K562 (cell line): Measurements from ENCODE around the gene CLCN4. TPM values are rescaled to one million over a fixed set of nuclear protein-coding genes. Genes with fewer than 3 reads are reported as not detected.

ENCODE experiments used
- ATAC-seq: fragments of 200-7000 bp; cut with Tn5 transposase; 3 replicates; pipeline ENCODE4 v1.9.1; 2020; ENCODE audit warnings: moderate library complexity
- BruUV-seq: library from RNA; stranded (reverse); fragments of 400-500 nt; replicated peaks from 2 replicates; lab custom pipeline; 2021; lab: Mats Ljungman, UMichigan
- CTCF ChIA-PET: fragments of 300-600 bp; formaldehyde crosslinking; extraction: SDS; loops from one replicate; lab custom pipeline; 2021; ENCODE audit warnings: low intra/inter-chr PET ratio; lab: Yijun Ruan, JAX
- POLR2A ChIA-PET: fragments of 300-600, 350-650 bp; sonication (Branson Sonifier 250); formaldehyde crosslinking; extraction: SDS; loops from one replicate; lab custom pipeline; 2021; ENCODE audit warnings: antibody characterized with exemption, inconsistent platforms; lab: Yijun Ruan, JAX
- DNase-seq, 4 experiments: peaks; one replicate each; pipeline versions ENCODE4 v3.0.0 to v3.0.0-alpha.2; 2011 to 2018; ENCODE audit warnings: low spot score in 3 of 4, mixed read lengths in 3 of 4; ENCODE audit errors: extremely low read depth in 1 of 4
- FAIRE-seq: peaks from 2 replicates; lab custom pipeline; 2011; peaks lifted over from hg19 to GRCh38; lab: Jason Lieb, UNC
- H2AFZ ChIP-seq: 2 replicates; pipeline ENCODE4 v1.6.0; 2011; ENCODE audit warnings: low read depth, low read length, control low read depth, inconsistent platforms
- H3K27ac ChIP-seq: fragments of 200-600 bp; 3 replicates; pipeline ENCODE4 v1.8.0; 2011; ENCODE audit warnings: low read depth, mild to moderate bottlenecking, control low read depth, inconsistent platforms, low read length, moderate library complexity, mixed read lengths; ENCODE audit errors: extremely low read depth
- H3K27me3 ChIP-seq, 2 experiments: fragments of 300-600 bp in 1 of 2; 2 replicates in 1 of 2; 3 replicates in 1 of 2; pipeline versions ENCODE4 v1.6.0 to v1.8.0; 2011; ENCODE audit warnings: inconsistent platforms in 2 of 2, low read length in 2 of 2, mild to moderate bottlenecking in 1 of 2, mixed read lengths in 1 of 2, moderate library complexity in 1 of 2; ENCODE audit not compliant: control insufficient read depth in 2 of 2, insufficient read depth in 2 of 2
- H3K36me3 ChIP-seq: fragments of 300-600 bp; 3 replicates; pipeline ENCODE4 v1.8.0; 2011; ENCODE audit warnings: mild to moderate bottlenecking, low read length, inconsistent platforms; ENCODE audit not compliant: control insufficient read depth, insufficient read depth
- H3K4me1 ChIP-seq, 2 experiments: fragments of 200-600 bp in 1 of 2; replicated peaks in 1 of 2; 2 replicates in 1 of 2; 3 replicates in 1 of 2; pipeline versions ENCODE4 v1.5.1 to v1.8.0; 2011; ENCODE audit warnings: inconsistent platforms in 2 of 2, low read length in 2 of 2, mild to moderate bottlenecking in 1 of 2, mixed read lengths in 1 of 2, moderate library complexity in 1 of 2; ENCODE audit not compliant: control insufficient read depth in 2 of 2, insufficient read depth in 2 of 2
- H3K4me2 ChIP-seq: 2 replicates; pipeline ENCODE4 v1.6.1; 2011; ENCODE audit warnings: low read length, control low read depth, inconsistent platforms, mixed read lengths; ENCODE audit not compliant: insufficient read depth
- H3K4me3 ChIP-seq: fragments of 200-600 bp; sonication (generic), shearing (Covaris generic); 2 replicates; pipeline ENCODE4 v1.5.1; 2016; ENCODE audit warnings: control low read depth, inconsistent platforms
- H3K79me2 ChIP-seq: fragments of 200-600 bp; 3 replicates; pipeline ENCODE4 v1.8.0; 2011; ENCODE audit warnings: low read length, inconsistent platforms; ENCODE audit not compliant: control insufficient read depth, insufficient read depth
- H3K9ac ChIP-seq, 2 experiments: 2 replicates each; pipeline versions ENCODE4 v1.6.0 to v1.6.1; 2011; ENCODE audit warnings: low read depth in 2 of 2, low read length in 2 of 2, control low read depth in 1 of 2, inconsistent platforms in 1 of 2, mild to moderate bottlenecking in 1 of 2, mixed read lengths in 1 of 2; ENCODE audit not compliant: insufficient read depth in 1 of 2
- H3K9me1 ChIP-seq: one replicate; pipeline ENCODE4 v1.6.0; 2011; ENCODE audit warnings: inconsistent platforms, mild to moderate bottlenecking, low read length, moderate library complexity; ENCODE audit not compliant: control insufficient read depth, insufficient read depth
- H3K9me3 ChIP-seq: replicated peaks from 2 replicates; pipeline ENCODE4 v1.5.1; 2011; ENCODE audit warnings: low read depth, low read length, inconsistent platforms; ENCODE audit not compliant: control insufficient read depth, insufficient read depth
- H4K20me1 ChIP-seq: replicated peaks from 2 replicates; pipeline ENCODE4 v1.6.1; 2011; ENCODE audit warnings: low read length, inconsistent platforms, mixed read lengths; ENCODE audit not compliant: control insufficient read depth, insufficient read depth
- BRF1 ChIP-seq: IDR thresholded peaks from 3 replicates; pipeline ENCODE4 v1.6.1; 2011; ENCODE audit warnings: borderline replicate concordance, mild to moderate bottlenecking; ENCODE audit not compliant: insufficient read length; ENCODE audit errors: extremely low read depth
- CHD1 ChIP-seq: fragments of 200-600 bp; sonication (generic); IDR thresholded peaks from one replicate; pipeline ENCODE4 v1.6.1; 2012; ENCODE audit warnings: mild to moderate bottlenecking, moderate library complexity, low read length, inconsistent platforms
- ETV6 ChIP-seq, 3 experiments: fragments of 150-350 bp in 1 of 3; sonication (generic) in 1 of 3; formaldehyde crosslinking in 1 of 3; IDR thresholded peaks; 2 replicates each; pipeline versions ENCODE4 v1.6.1 to v1.8.0; 2014 to 2022; ENCODE audit warnings: borderline replicate concordance in 2 of 3, low read depth in 2 of 3, antibody characterized with exemption in 1 of 3, low read length in 1 of 3, mild to moderate bottlenecking in 1 of 3, missing genetic modification reagents in 1 of 3
- FOXJ3 ChIP-seq: sonication (generic); formaldehyde crosslinking; IDR thresholded peaks from 2 replicates; pipeline ENCODE4 v1.4.0; 2020; ENCODE audit warnings: mild to moderate bottlenecking, missing genetic modification reagents
- KLF10 ChIP-seq: fragments of 250-450 bp; sonication (Bioruptor Pico); IDR thresholded peaks from 2 replicates; pipeline ENCODE4 v1.6.1; 2021; ENCODE audit warnings: matching md5 sums
- POLR2AphosphoS5 ChIP-seq: IDR thresholded peaks from 2 replicates; pipeline ENCODE4 v1.6.1; 2011; ENCODE audit warnings: mild to moderate bottlenecking, low read depth, low read length, moderate library complexity; ENCODE audit not compliant: control insufficient read depth, insufficient read depth
- RB1 ChIP-seq: fragments of 450-650 bp; IDR thresholded peaks from 2 replicates; pipeline ENCODE4 v1.6.1; 2017; ENCODE audit warnings: low read depth, mild to moderate bottlenecking
- SETDB1 ChIP-seq: IDR thresholded peaks from one replicate; pipeline ENCODE4 v1.6.1; 2012; ENCODE audit warnings: low read length, control low read depth, inconsistent platforms
- SNIP1 ChIP-seq: fragments of 450-650 bp; IDR thresholded peaks from 2 replicates; pipeline ENCODE4 v1.7.1; 2017; ENCODE audit warnings: low read depth, mild to moderate bottlenecking
- SREBF2 ChIP-seq: sonication (generic); formaldehyde crosslinking; IDR thresholded peaks from 2 replicates; pipeline ENCODE4 v1.4.0; 2020; ENCODE audit warnings: mild to moderate bottlenecking, missing genetic modification reagents
- ZFX ChIP-seq: sonication (generic); formaldehyde crosslinking; IDR thresholded peaks from 2 replicates; pipeline ENCODE4 v1.8.0; 2022; ENCODE audit warnings: mild to moderate bottlenecking, missing genetic modification reagents, moderate library complexity
- ZMIZ1 ChIP-seq, 2 experiments: fragments of 150-350 bp in 1 of 2; IDR thresholded peaks; 2 replicates each; pipeline ENCODE4 v1.6.1; 2012 to 2016; ENCODE audit warnings: low read depth in 2 of 2, low read length in 2 of 2, mild to moderate bottlenecking in 1 of 2, moderate library complexity in 1 of 2
- ZNF41 ChIP-seq: fragments of 250-450 bp; sonication (Bioruptor Pico); conservative IDR thresholded peaks from 2 replicates; pipeline ENCODE4 v1.4.0; 2020; ENCODE audit warnings: mild to moderate bottlenecking
- ZNF431 ChIP-seq: sonication (generic); formaldehyde crosslinking; IDR thresholded peaks from 2 replicates; pipeline ENCODE4 v1.8.0; 2022; ENCODE audit warnings: mild to moderate bottlenecking, missing genetic modification reagents
- ZNF780A ChIP-seq: fragments of 250-450 bp; sonication (Bioruptor Pico); IDR thresholded peaks from 2 replicates; pipeline ENCODE4 v1.5.0; 2021; ENCODE audit warnings: mild to moderate bottlenecking
- WGBS: fragments of 100-300 bp; shearing (Covaris generic); methylation state at CpG from one replicate; pipeline ENCODE4 v1.1.6; 2016; ENCODE audit warnings: low coverage, mixed read lengths; ENCODE audit not compliant: insufficient coverage; ENCODE audit errors: missing lambda C conversion rate; 5-methylcytosine and 5-hydroxymethylcytosine counted together
- in situ Hi-C: fragments of 300-500 bp; cut with MboI; formaldehyde crosslinking; loops from 4 replicates; pipeline ENCODE4 v1.15.0; 2018; ENCODE audit warnings: inconsistent platforms, mixed read lengths
- intact Hi-C: fragments of 100-400 bp; cut with micrococcal nuclease; formaldehyde crosslinking; loops from 2 replicates; pipeline ENCODE4 v1.14.2; 2022
- polyA plus RNA-seq, 8 experiments: library from polyadenylated mRNA; depleted of rRNA in 4 of 8; stranded (reverse) in 5 of 8; unstranded in 3 of 8; fragments of >200 nt; fragmentation: Nextera tagmentation in 2 of 8; fragmentation: Illumina TruSeq in 1 of 8; extraction: Ambion mirVana in 2 of 8; extraction: Trizol in 1 of 8; gene quantifications; 2 replicates each; pipeline versions ENCODE4 v1.2.1 to v1.2.3, GENCODE V29; 2011 to 2014; ENCODE audit warnings: inconsistent platforms in 1 of 8, missing spikeins in 1 of 8
- total RNA-seq, 7 experiments: library from RNA; depleted of rRNA in 6 of 7; stranded (reverse); fragments of >200 nt in 6 of 7; fragmentation: Illumina TruSeq in 2 of 7; extraction: Trizol in 2 of 7; gene quantifications; 2 replicates each; pipeline versions ENCODE4 v1.2.1 to v1.2.3, GENCODE V29; 2011 to 2021; ENCODE audit warnings: low replicate concordance in 1 of 7
- TF ChIP-seq, protein P1 (sequence below): fragments of 450-650 bp; IDR thresholded peaks from 2 replicates; pipeline ENCODE4 v1.6.1; 2014; ENCODE audit warnings: low read depth, mild to moderate bottlenecking, moderate library complexity, borderline replicate concordance
- TF ChIP-seq, protein P2 (sequence below): sonication (generic); formaldehyde crosslinking; IDR thresholded peaks from 2 replicates; pipeline ENCODE4 v1.9.0; 2022; ENCODE audit warnings: mild to moderate bottlenecking, missing genetic modification reagents

The CLCN4 gene
- total and polyA plus RNA-seq, 9 of the 15 experiments (the other 6 are each of a cell fraction or from before 2014, with no cell fraction given), result 0.03 to 0.24 (median 0.10) TPM; not detected in 1

- Histone ChIP-seq H3K4me1 (peaks cover 0 to 7% of the 10 kb centered on the region in 2 experiments; a peak in 1 of 5 replicates), H4K20me1 (no peaks in the 10 kb centered on the region; the same call in 1 of the 2 replicates), H3K9me1 (no peaks in the 10 kb centered on the region), H3K9me3 (no peaks in the 10 kb centered on the region), H3K36me3 (no peaks in the 10 kb centered on the region), H3K4me3 (no peak overlapping the region), H3K27ac (no peak overlapping the region), H3K27me3 (peaks cover 0 to 40% of the 10 kb centered on the region in 2 experiments; a peak in 4 of 5 replicates), H3K9ac (no peak overlapping the region), H3K4me2 (no peak overlapping the region), H3K79me2 (no peaks in the 10 kb centered on the region), H2AFZ (no peak overlapping the region)
- intact Hi-C loops (no loop called here), in situ Hi-C loops (loop anchor here (10.0 to 25.0 kb wide), 3 partner anchors 223 to 1356 kb away; no protein-coding TSS in a partner anchor)
- POLR2A ChIA-PET, result no interaction called here
- TF ChIP-seq FOXJ3 (CRISPR knock-in tag) (no peak), RB1 (no peak), CHD1 (no peak), SETDB1 (no peak), ETV6 (IDR thresholded peaks at IDR 0.05; ENCODE audit: borderline replicate concordance in 1 of 2, low read depth in 2 of 2, low read length in 1 of 2) (no peak), ETV6 (CRISPR knock-in tag; IDR thresholded peaks at IDR 0.05; ENCODE audit: borderline replicate concordance) (no peak), ZNF41 (CRISPR knock-in tag) (no peak), ZNF780A (CRISPR knock-in tag) (no peak), SREBF2 (no peak), ZMIZ1 (IDR thresholded peaks at IDR 0.05; ENCODE audit: low read depth in 2 of 2, low read length in 2 of 2) (no peak), KLF10 (CRISPR knock-in tag) (no peak), ZFX (CRISPR knock-in tag) (no peak), POLR2AphosphoS5 (no peak), ZNF431 (CRISPR knock-in tag) (no peak), BRF1 (no peak), SNIP1 (no peak)
- TF ChIP-seq, protein P1, sequence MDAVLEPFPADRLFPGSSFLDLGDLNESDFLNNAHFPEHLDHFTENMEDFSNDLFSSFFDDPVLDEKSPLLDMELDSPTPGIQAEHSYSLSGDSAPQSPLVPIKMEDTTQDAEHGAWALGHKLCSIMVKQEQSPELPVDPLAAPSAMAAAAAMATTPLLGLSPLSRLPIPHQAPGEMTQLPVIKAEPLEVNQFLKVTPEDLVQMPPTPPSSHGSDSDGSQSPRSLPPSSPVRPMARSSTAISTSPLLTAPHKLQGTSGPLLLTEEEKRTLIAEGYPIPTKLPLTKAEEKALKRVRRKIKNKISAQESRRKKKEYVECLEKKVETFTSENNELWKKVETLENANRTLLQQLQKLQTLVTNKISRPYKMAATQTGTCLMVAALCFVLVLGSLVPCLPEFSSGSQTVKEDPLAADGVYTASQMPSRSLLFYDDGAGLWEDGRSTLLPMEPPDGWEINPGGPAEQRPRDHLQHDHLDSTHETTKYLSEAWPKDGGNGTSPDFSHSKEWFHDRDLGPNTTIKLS, result no peak
- TF ChIP-seq, protein P2, sequence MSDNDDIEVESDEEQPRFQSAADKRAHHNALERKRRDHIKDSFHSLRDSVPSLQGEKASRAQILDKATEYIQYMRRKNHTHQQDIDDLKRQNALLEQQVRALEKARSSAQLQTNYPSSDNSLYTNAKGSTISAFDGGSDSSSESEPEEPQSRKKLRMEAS (CRISPR knock-in tag), result no peak
- CTCF ChIA-PET, result interaction anchor here (2.1 kb wide), 1 partner anchor 9 kb away, joined by 11 read pairs; no protein-coding TSS in a partner anchor
- ATAC-seq (no peak), FAIRE-seq (no peak), DNase-seq (no peak)
- BruUV-seq, result no TSS peak
- 2% methylated on average over 15 of the region's 16 CpGs for WGBS
Measured at GRCh38 chrX:10110316-10110935, 46.3 kb upstream of the CLCN4 start.
